H4 (cell line): ENCODE results near the gene LDB2. TPM values are rescaled to one million over a fixed set of nuclear protein-coding genes. Genes with fewer than 3 reads are reported as not detected.
A peak's percentile ranks its signal among the peaks of the same experiment; 100 is the strongest.

ENCODE experiments used
- DNase-seq: peaks from one replicate; pipeline ENCODE4 v3.0.0-alpha.2; 2015; ENCODE audit warnings: low spot score
- total RNA-seq: library from RNA; depleted of rRNA; stranded (reverse); fragments of >200 nt; shearing (Covaris generic); gene quantifications from 2 replicates; pipeline ENCODE4 v1.2.3, GENCODE V29; 2014

The LDB2 gene
- total RNA-seq, 1 experiment from 2014 or later, result 16.8 TPM

DNA sequence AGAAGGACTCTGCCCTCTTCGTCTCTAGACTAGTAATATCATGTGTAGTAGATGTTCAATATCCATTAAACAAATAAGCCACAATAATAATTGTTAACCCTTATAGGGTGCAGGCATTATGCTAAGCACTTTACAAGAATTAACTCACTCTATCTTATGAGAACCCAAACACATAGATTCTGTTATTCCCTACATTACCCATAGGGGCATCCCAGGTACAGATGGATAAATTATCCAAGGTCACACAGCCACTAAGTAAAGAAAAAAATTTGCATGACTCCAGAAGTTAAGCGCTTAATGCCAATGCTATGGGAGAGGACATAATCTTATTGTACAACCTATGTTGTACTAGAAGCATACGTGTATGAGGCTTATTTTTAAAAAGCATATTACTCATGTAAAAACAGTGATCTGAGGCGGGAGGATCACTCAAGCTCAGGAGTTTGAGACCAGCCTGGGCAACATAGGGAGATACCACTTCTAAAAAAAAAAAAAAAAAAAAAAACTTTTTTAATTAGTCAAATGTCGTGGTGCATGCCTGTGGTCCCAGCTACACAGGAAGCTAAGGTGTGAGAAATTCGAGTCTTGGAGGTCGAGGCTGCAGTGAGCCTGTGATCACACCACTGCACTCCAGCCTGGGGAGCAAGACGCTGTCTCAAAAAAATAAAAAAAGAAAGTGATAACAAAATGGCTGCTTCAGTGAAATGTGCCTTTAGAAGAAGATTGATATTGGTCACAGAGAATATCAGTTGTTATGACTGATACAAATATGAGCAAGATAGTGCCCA, 13.6 kb downstream of the LDB2 start:
- DNase-seq, result no peak

DNA sequence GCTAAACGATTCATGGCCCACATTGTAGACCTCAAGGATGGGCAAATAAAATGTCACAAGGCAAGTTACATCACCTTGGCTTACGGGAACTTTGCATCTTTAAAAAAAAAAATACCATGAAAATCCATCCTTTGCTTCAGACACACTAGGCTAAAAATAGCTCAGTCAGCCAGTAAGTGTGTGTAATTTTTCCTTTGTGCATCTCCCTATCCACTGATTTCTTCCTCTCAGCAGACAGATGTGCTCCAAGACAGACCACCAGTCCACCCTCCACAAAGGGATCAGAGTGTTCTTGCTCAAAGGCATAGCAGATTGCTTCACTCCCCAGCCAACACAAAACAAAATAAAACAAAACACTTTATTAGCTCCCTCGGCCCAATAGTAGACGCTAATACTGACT, 14.6 kb downstream of the LDB2 start:
- no peak for DNase-seq

DNA sequence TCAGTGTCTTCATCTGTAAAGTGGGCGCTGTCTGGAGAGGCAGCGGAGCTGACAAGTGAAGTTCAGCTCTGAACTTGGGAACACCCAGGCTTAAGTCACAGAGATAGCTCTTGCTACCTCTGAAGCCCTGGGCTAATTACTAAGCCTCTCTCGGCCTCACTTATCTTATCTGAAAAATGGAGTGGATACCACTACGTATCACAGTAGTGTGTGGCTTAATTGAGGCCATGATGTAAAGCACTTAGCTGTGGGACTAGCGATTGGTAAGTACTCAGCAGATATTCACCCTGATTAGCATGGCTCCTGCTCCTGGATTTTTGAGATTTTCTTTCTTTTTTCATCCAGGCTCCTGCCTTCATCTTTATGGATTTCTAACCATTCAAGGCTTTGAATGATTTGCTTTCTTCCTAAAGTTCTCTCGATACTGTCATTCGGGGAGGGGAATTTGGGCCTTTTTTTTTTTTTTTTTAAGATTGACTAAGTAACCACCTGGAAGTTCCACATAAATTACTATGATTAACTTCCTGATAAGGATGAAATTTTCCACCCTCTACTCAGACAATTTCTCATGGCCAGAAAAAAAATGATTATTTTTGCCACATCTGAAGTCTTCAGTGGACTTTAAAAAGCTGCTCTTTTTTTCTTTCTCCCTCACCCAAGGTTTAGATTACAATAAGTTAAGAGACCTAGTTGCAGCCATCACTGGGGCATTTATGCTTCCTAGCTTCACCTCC, 17.1 kb downstream of the LDB2 start:
- DNase-seq, result no peak

DNA sequence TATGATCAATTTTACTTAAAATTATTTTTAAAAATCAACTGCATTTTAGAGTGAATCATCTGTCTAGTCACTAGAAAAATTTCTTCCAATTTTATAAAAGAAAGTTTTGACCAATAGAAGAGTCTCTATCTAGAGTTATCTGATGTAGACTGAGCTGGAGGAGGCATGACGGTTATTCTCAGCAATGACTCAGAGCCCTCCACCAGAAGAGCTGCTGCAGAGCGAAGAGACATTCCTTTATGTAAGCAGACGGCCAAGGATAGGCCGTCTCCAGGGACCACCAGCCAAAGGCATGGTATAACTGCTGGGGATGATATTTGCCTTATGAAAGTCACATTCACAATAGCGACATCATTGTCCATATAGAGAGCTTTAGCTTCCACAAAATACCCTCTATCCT, 23.0 kb downstream of the LDB2 start:
- DNase-seq, result no peak

DNA sequence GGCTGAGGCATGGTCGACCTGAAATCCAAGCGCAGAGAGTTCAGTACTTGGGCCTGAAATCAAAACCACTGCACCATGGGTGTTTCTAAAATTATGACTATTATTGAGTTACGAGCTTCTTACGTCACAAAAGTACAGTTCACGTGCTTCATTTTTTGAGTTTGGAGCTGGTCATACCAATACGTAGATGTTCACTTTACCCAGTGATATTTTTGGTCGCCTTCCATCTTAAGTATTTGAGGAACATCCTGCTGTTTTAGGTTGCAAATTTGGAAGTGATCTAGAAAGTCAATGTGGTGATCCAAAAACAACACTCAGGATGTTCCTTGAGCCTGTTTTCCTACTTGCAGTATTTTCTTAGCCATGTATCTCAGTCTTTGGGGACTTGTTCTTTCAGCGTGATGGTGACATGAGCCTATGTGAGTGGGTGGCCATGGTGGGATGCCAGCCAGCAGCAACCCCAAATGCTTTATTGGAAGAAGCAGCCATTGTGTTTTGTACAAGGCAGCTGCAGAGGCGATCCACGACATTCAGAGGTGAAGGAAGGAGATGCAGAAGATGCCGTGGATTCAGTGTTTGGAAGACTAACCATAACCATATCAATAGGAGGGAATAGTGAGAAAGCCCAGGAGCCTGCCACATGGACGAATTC, 28.7 kb downstream of the LDB2 start:
- DNase-seq, result no peak

DNA sequence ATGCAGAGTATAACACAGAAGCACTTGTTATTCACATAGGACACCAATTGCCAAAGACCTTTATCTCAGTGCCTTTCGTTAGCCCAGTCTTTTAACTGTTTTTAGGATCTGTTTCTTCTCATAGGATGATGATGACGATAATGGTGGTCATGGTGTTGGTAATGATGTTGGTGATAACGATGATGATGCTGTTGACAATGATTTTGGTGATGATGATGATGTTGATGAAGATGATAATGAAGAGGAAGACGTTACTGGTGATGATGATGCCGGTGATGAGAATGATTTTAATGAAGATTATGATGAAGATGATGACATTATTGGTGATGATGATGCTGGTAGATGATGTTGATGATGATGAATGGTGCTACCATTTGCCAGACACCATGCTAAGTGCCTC, 29.8 kb downstream of the LDB2 start:
- DNase-seq, result no peak

- DNase-seq, result no peak
These were observed 30.6 kb downstream of the LDB2 start for GRCh38 chr4:16867827-16868226.

GRCh38 chr4:16866974-16867373, 31.5 kb downstream of the LDB2 start:
- no peak for DNase-seq

DNA sequence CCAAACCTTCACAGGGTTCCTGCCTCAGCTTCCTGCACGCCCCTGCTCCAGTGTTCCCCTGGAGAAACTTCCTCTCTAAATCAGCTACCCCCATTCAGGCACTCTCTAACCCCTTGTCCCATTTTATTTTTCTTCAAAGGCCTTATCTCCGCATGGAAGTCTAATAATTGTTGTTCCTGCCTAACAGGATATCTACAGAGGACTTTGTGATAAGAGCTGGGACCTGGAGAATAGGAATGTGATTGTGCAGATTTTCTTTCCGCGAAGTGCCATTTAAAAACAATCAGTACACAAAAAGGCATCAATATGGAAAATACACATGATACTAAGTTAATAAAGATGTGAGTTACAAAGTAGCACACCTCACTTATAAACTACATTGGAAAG, 32.6 kb downstream of the LDB2 start:
- DNase-seq, result no peak

GRCh38 chr4:16865209-16865896, 33.1 kb downstream of the LDB2 start:
- DNase-seq, result no peak

- no peak for DNase-seq
These were observed 34.2 kb downstream of the LDB2 start for GRCh38 chr4:16864199-16864598.

DNA sequence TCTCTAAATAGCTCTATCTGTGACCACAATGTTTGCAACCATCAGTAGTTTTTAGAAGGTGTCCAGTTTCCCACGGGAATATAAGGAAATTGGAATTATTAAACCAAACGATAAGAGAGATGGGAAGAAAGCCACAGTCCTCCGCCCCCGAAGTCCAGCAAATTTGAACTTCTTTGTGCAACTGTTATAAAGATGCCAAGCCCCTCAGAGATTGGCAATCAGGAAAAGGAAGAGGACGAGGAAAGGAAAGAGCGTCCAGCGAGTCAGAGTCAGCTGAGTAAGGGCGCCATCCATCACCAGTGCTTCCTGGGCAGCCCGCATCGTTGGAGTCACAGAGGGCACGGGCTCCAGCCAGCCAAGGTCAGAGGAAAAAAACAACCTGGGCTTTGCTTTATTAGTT, 35.7 kb downstream of the LDB2 start:
- DNase-seq, result no peak

DNA sequence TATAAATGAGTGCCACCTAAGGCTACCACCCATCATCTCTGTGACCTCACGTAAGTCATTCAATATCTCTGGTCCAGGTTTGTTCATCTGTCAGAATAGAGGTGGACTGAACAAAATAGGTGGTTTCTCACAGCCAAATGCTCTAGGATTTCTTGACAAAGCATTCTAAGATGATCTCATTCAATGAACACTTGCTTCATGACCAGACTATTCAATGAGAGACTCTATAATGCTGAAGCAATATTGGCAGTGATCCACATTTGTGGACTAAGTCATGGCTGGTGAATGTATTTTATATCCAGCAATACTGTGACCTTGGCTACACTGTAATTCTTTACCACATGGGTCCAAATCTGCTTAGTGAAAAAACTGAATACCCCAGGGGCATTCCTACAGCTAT, 37.9 kb downstream of the LDB2 start:
- DNase-seq, result peak; percentile 70

DNA sequence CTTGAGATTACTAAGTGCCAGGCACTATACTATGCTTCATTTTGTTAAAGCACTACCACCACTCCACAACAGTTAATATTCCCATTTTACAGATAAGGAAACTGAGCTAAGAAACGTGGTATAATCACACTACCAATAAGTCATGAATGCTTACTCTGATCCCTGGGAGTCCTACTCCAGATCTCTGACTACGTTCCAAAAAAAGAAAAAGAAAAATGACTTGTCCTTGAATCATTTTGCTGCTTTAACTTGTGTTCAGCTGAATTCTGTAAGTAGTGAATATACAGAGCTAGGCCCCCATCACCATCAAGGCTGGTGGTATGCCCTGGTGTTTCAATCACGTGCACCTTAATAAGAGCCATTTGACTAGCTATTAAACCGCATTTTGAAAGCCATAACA, 39.4 kb downstream of the LDB2 start:
- no peak for DNase-seq

DNA sequence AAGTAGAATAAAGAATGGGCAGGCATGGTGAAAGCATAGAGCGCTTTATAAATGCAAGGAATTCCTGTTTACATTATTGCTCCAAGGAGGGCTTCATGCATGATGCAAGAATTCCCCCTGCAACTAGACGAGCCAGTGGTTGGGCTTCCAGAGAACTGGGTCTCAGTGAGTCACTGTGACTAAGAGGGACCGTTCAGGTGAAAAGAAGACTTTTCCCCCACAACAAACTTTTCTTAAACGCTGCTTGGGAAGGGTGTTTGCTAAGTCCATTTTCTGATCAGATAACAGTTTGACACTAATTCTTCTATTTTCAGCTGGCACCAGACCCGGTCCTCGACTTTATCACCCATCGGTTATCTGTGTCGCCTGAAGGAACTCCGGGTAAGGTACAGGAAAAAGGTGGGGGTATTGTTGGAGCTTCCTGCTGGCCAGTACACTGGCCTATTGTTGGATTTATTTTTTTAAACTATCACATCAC, 40.1 kb downstream of the LDB2 start:
- peak; percentile 81 for DNase-seq

GRCh38 chr4:16857425-16857824, 41.0 kb downstream of the LDB2 start:
- DNase-seq, result no peak

DNA sequence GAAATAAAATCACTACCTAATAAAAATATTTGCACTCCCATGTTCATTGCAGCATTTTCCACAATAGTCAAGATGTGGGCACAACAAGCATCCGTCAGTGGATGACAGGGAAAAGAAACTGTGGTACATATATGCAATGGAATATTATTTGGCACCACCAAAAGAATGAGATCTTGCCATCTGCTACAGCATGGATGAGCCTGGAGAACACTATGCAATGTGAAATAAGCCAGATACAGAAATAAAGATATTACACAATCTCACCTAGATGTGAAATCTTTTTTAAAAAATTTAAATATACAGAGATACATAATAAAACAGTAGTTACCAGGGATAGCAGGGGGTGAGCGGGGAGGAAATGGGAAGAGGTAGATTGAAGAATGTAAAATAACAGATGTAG, 44.8 kb downstream of the LDB2 start:
- DNase-seq, result no peak

- no peak for DNase-seq
These were observed 45.8 kb downstream of the LDB2 start for GRCh38 chr4:16852644-16853043.

GRCh38 chr4:16852228-16852627, 46.2 kb downstream of the LDB2 start:
- DNase-seq, result no peak

DNA sequence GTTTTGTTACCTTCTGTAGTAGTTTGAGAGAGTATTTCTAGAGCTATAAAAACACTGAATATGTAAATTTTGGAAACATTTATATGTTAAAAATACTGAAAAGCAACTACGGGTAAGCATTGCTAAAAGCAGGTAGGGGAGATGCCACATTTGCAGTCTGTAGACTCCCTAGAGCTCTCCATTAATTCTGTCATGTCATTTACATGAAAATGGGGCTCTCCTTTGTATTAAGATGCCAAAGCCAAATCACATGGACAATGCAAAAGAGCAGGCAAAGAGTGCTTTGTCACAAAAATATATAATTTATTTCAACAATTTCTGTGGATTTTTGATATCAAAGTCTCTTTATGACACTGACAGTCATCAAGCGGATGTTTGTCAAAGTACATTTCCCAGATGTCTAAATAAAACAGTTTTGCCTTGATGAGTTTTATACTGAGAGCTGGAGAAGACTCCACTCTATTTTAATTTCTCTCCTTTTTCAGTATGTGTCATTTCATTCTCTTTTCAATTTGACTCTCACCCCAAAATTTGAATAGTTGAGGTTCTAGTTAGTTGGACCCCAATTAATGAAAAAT, 51.8 kb downstream of the LDB2 start:
- no peak for DNase-seq

DNA sequence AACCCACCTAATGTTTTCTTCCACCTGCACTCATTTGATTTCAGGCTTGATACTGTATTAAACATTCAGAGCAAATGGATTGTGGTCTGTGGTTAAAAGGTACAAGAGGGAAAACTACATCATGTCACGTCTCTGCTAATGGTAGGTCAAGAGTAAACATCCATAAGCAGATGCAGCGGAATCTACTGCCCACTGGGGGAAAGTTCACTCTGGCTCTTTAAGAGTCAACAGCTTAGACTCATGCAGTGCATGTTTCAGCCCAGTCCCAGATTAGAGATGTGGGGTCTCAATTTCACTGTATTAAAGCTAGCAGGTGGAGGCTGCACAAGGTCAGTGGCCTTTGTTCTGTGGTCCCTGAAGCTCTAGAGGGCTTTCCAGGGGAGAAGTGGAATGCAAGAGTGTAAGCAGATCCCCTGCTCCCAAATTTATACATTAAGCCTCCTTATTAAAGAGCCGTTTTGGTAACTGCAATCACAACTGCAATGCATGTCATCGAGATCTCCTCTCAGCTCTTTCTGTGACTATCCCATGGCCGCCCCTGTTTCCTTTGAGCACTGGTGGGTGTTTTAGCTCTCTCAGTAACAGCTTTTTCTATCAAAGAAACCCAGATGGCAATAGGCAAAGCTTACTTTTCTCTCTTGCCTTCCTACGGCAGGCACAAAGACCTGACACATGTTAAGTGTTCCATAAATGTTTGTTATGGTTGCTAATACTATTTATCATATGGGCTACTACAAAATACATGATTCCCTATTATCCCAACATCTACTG, 53.4 kb downstream of the LDB2 start:
- peak; percentile 82 for DNase-seq
